Small intestine (tissue), 7 donors: Measurements from ENCODE around the gene KMT5B. TPM values are rescaled to one million over a fixed set of nuclear protein-coding genes. Genes with fewer than 3 reads are reported as not detected.
A peak's percentile ranks its signal among the peaks of the same experiment; 100 is the strongest.

ENCODE experiments used
- DNase-seq, 2 donors: peaks; one replicate each; pipeline versions ENCODE4 v3.0.0 to v3.0.0-alpha.2; 2013
- FAIRE-seq: peaks from 2 replicates; lab custom pipeline; 2012; peaks lifted over from hg19 to GRCh38; lab: Jason Lieb, UNC
- H3K27ac ChIP-seq, 3 donors: one replicate each; pipeline ENCODE4 v1.5.1; 2013; ENCODE audit warnings: low read length in 2 of 3, mild to moderate bottlenecking in 2 of 3, control low read depth in 1 of 3, inconsistent platforms in 1 of 3, low read depth in 1 of 3, moderate library complexity in 1 of 3
- H3K27me3 ChIP-seq, 3 donors: one replicate each; pipeline ENCODE4 v1.6.1; 2013; ENCODE audit warnings: low read length in 3 of 3, inconsistent platforms in 1 of 3; ENCODE audit not compliant: control insufficient read depth in 3 of 3, insufficient read depth in 3 of 3
- H3K36me3 ChIP-seq, 3 donors: one replicate each; pipeline ENCODE4 v1.6.1; 2013; ENCODE audit warnings: low read length in 3 of 3, inconsistent platforms in 1 of 3, low read depth in 1 of 3, mild to moderate bottlenecking in 1 of 3, moderate library complexity in 1 of 3; ENCODE audit not compliant: control insufficient read depth in 3 of 3, insufficient read depth in 2 of 3
- H3K4me1 ChIP-seq, 3 donors: one replicate each; pipeline ENCODE4 v1.6.1; 2013; ENCODE audit warnings: low read length in 2 of 3, inconsistent platforms in 1 of 3, low read depth in 1 of 3, mild to moderate bottlenecking in 1 of 3, moderate library complexity in 1 of 3; ENCODE audit not compliant: control insufficient read depth in 3 of 3, insufficient read depth in 2 of 3
- H3K4me3 ChIP-seq, 3 donors: one replicate each; pipeline ENCODE4 v1.5.1; 2013; ENCODE audit warnings: low read length in 3 of 3, control low read depth in 1 of 3, inconsistent platforms in 1 of 3, low read depth in 1 of 3, mild to moderate bottlenecking in 1 of 3, moderate library complexity in 1 of 3
- H3K9me3 ChIP-seq, 2 donors: one replicate each; pipeline ENCODE4 v1.6.1; 2013; ENCODE audit warnings: low read depth in 1 of 2, low read length in 1 of 2; ENCODE audit not compliant: control insufficient read depth in 2 of 2, insufficient read depth in 1 of 2
- WGBS, 3 donors: extraction: QIAGEN DNeasy Blood & Tissue Kit; methylation state at CpG; one replicate each; pipeline ENCODE4 v1.1.7; 2013; 5-methylcytosine and 5-hydroxymethylcytosine counted together
- polyA plus RNA-seq, 4 donors: library from polyadenylated mRNA; stranded (reverse) in 3 of 4; unstranded in 1 of 4; fragments of 200-250 nt in 3 of 4; fragments of 120-200 nt in 1 of 4; gene quantifications; one replicate each; pipeline versions ENCODE4 v1.2.1 to v1.2.3, GENCODE V29; 2013
- donor health status: healthy with polysubstance abuse.
- donor health status: control.
- donor health status: control.
- donor health status: Bipolar disorder and iron deficiency.
- donor health status: healthy.

The KMT5B gene
- polyA plus RNA-seq, 4 donors, result 17.3 to 53.5 (median 30.0) TPM

DNA sequence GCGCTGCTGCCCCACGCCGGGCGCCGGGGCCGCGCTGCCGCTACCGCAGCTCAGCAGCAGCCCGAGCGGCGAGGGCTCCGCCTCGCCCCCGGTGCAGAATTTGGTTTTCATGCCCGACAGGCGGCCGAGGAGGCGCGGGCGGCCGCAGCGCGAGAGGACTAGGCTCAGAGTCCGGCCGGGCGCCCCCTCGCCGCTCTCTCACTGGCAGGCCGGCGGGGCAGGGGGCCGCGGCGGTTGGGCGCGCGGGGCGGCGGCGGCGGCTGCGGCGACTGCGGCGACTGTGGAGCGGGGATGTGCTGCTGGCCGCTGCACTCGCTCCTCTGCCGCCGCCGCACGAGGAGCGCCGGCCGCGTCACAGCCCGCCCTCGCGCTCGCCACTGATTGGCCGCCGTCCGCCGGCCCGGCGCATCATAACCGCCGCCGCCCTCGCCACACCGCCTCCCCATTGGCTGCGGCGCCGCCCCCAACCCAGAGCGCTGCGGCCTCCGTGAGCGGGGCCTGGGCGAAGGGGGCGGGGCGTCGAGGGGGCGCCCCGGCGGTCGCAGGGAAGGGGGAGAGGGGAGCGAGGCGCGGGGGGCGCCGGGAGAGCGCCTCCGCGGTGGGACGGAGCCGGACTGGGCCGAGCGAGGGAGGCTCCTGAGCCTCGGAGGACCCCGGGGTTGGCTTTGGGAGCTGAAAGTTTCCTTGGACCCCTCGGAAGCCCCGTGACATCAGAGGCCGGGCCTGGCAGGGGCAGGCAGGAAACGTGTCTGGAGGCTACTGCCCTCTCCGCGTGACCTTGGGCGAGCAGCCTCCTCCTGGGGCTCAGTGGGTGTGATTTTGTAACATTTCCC is 91.8 kb downstream of the KMT5B start, which contains the start of gene CHKA:
Gene CHKA (minus strand): TSS at position 322 of the 833 bp plus-strand sequence. CDS start 211 bp downstream, at position 111.
- 0 to 1% (median 1%) methylated on average over 42 to 107 of the region's 107 CpGs for WGBS, 3 donors
- peaks cover 0 to 53% (median 2%) of the 10 kb centered on the region in 3 donors for H3K4me1 ChIP-seq

GRCh38 chr11:68120273-68121066 is 92.6 kb downstream of the KMT5B start:
- Histone ChIP-seq H3K27me3 (no peaks in the 10 kb centered on the region), H3K27ac (peak overlapping the region; percentile 92 to 99 (median 94)), H3K9me3 (no peaks in the 10 kb centered on the region), H3K4me1 (peaks cover 0 to 51% (median 2%) of the 10 kb centered on the region in 3 donors), H3K36me3 (peaks cover 0 to 18% (median under 1%) of the 10 kb centered on the region in 3 donors), H3K4me3 (peak overlapping the region; percentile 77 to 97 (median 78))
- DNase-seq (peak in 1 of 2 donors; percentile 76), FAIRE-seq (no peak)
- WGBS, 3 donors, result 1% methylated on average over 45 to 73 of the region's 73 CpGs

More for the DNA sequence above, 91.8 kb downstream of the KMT5B start, which contains the start of gene CHKA:
- H3K9me3 ChIP-seq, result no peaks in the 10 kb centered on the region
- peaks cover 0 to 16% (median 0%) of the 10 kb centered on the region in 3 donors for H3K36me3 ChIP-seq
- FAIRE-seq, result no peak
- peak within 1 kb of the TSS; percentile 94 to 99 (median 98) for H3K27ac ChIP-seq
- DNase-seq, result peak; percentile 92 to 98
- H3K4me3 ChIP-seq, result peak within 1 kb of the TSS; percentile 77 to 97 (median 78)
- H3K27me3 ChIP-seq, result no peaks in the 10 kb centered on the region

- no peak for FAIRE-seq
These were observed 94.2 kb downstream of the KMT5B start for GRCh38 chr11:68118706-68119448.

DNA sequence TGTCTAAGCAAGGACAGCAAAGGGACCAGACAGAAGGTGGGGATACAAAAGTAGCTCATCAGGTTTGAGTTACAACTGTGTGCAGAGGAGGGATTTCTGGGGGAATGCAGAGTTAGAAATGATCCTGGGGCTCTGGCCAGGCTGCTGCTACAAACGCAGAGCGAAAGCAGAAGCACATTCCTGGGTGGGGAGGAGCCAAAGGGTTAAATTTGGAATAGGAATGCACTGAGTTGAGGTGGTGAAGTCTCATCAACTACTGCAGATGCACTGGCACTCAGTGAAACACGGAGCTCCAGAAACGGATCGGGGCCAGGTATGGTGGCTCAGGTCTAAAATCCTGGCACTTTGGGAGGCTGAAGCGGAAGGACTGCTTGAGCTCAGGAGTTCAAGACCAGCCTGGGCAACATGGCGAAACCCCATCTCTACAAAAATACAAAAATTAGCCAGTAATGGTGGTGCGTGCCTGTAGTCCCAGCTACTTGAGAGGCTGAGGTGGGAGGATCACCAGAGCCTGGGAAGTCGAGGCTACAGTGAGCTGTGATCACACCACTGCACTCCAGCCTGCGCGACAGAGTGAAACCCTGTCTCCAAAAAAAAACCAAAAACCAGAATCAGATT is 95.1 kb downstream of the KMT5B start:
- no peaks in the 10 kb centered on the region for H3K27me3 ChIP-seq
- H3K4me3 ChIP-seq, result peak overlapping the region in 2 of 3 donors; percentile 77 to 97
- H3K36me3 ChIP-seq, result peaks cover 0 to 31% (median 2%) of the 10 kb centered on the region in 3 donors
- peaks cover 0 to 34% (median 2%) of the 10 kb centered on the region in 3 donors for H3K4me1 ChIP-seq
- DNase-seq (peak in 1 of 2 donors; percentile 46), FAIRE-seq (no peak)
- H3K27ac ChIP-seq, result peak overlapping the region; percentile 26 to 99 (median 92)
- 62 to 79% (median 68%) methylated on average over 11 of the region's 11 CpGs for WGBS, 3 donors
- H3K9me3 ChIP-seq, result no peaks in the 10 kb centered on the region

More at GRCh38 chr11:68118706-68119448, 94.2 kb downstream of the KMT5B start:
- H3K4me3 ChIP-seq, result peak overlapping the region; percentile 10 to 97 (median 77)
- DNase-seq, result peak in 1 of 2 donors; percentile 65
- H3K27ac ChIP-seq, result peak overlapping the region; percentile 77 to 99 (median 92)
- no peaks in the 10 kb centered on the region for H3K27me3 ChIP-seq
- H3K4me1 ChIP-seq, result peaks cover 0 to 40% (median 2%) of the 10 kb centered on the region in 3 donors
- peaks cover 0 to 24% (median 2%) of the 10 kb centered on the region in 3 donors for H3K36me3 ChIP-seq
- 10 to 29% (median 24%) methylated on average over 4 of the region's 4 CpGs for WGBS, 3 donors
- H3K9me3 ChIP-seq, result no peaks in the 10 kb centered on the region

- Histone ChIP-seq H3K4me1 (peaks cover 0 to 27% (median 0%) of the 10 kb centered on the region in 3 donors), H3K4me3 (no peak overlapping the region), H3K36me3 (peaks cover 0 to 34% (median 2%) of the 10 kb centered on the region in 3 donors), H3K27ac (peak overlapping the region in 2 of 3 donors; percentile 56 to 66), H3K9me3 (no peaks in the 10 kb centered on the region), H3K27me3 (no peaks in the 10 kb centered on the region)
- DNase-seq (peak in 1 of 2 donors; percentile 16), FAIRE-seq (no peak)
- WGBS, 3 donors, result 31 to 66% (median 52%) methylated on average over 3 of the region's 3 CpGs
These were observed 96.1 kb downstream of the KMT5B start for GRCh38 chr11:68116974-68117373.

- DNase-seq, result peak; percentile 51 to 81
- H3K27ac ChIP-seq, result peak overlapping the region in 2 of 3 donors; percentile 5 to 56
These were observed 97.0 kb downstream of the KMT5B start for GRCh38 chr11:68116126-68116525.

GRCh38 chr11:68115285-68115684 is 97.8 kb downstream of the KMT5B start:
- DNase-seq (no peak), FAIRE-seq (no peak)
- H3K4me1 ChIP-seq, result peaks cover 0 to 23% (median 0%) of the 10 kb centered on the region in 3 donors
- H3K27ac ChIP-seq, result peak overlapping the region in 2 of 3 donors; percentile 14 to 72
- no peaks in the 10 kb centered on the region for H3K9me3 ChIP-seq
- no peak overlapping the region for H3K4me3 ChIP-seq
- H3K36me3 ChIP-seq, result peaks cover 0 to 42% (median 2%) of the 10 kb centered on the region in 3 donors
- no peaks in the 10 kb centered on the region for H3K27me3 ChIP-seq
- 55 to 65% (median 65%) methylated on average over 1 of the region's 1 CpG for WGBS, 3 donors

More at GRCh38 chr11:68116126-68116525, 97.0 kb downstream of the KMT5B start:
- peaks cover 0 to 36% (median 2%) of the 10 kb centered on the region in 3 donors for H3K36me3 ChIP-seq
- peaks cover 0 to 23% (median 0%) of the 10 kb centered on the region in 3 donors for H3K4me1 ChIP-seq
- no peak for FAIRE-seq
- no peaks in the 10 kb centered on the region for H3K9me3 ChIP-seq
- H3K4me3 ChIP-seq, result no peak overlapping the region
- H3K27me3 ChIP-seq, result no peaks in the 10 kb centered on the region
- WGBS, 3 donors, result 30 to 71% (median 45%) methylated on average over 7 of the region's 7 CpGs
